Vagina (tissue), 2 donors: ENCODE data around the gene KIF26A.
"Not testable (repeated sequence)": the region's sequence is repeated elsewhere in the genome, so short reads cannot be mapped to it uniquely, and the experiment has no call there.

Experiments
- POLR2A ChIP-seq, 2 donors: fragments of 450-650 bp; IDR thresholded peaks; one replicate each; pipeline ENCODE4 v1.6.1; 2017; ENCODE audit warnings: antibody characterized with exemption in 2 of 2, mild to moderate bottlenecking in 2 of 2, moderate library complexity in 2 of 2
- POLR2AphosphoS5 ChIP-seq, 2 donors: sonication (generic); formaldehyde crosslinking; IDR thresholded peaks; one replicate each; pipeline ENCODE4 v1.9.0; 2017; ENCODE audit warnings: antibody characterized with exemption in 2 of 2, mild to moderate bottlenecking in 2 of 2, low read depth in 1 of 2; ENCODE audit not compliant: insufficient read depth in 1 of 2
- TF ChIP-seq, protein P1 (sequence below), 3 experiments: fragments of 450-650 bp in 2 of 3; fragments of 200-600 bp in 1 of 3; sonication (generic) in 1 of 3; IDR thresholded peaks; one replicate each; pipeline ENCODE4 v1.5.1; 2017 to 2019; ENCODE audit warnings: antibody characterized with exemption in 3 of 3, mild to moderate bottlenecking in 2 of 3, moderate library complexity in 2 of 3

DNA sequence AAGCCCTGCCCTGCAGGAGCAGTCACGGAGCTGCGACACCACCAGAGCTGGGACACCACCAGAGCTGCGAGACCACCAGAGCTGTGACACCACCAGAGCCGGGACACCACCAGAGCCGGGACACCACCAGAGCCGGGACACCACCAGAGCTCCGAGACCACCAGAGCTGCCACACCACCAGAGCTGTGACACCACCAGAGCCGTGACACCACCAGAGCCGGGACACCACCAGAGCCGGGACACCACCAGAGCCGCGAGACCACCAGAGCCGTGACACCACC lies 69.6 kb downstream of the KIF26A start:
- TF ChIP-seq POLR2AphosphoS5 (IDR thresholded peaks at IDR 0.05; ENCODE audit: insufficient read depth in 1 of 2, low read depth in 1 of 2); POLR2A (IDR thresholded peaks at IDR 0.05): not testable (repeated sequence)
- TF ChIP-seq, protein P1, sequence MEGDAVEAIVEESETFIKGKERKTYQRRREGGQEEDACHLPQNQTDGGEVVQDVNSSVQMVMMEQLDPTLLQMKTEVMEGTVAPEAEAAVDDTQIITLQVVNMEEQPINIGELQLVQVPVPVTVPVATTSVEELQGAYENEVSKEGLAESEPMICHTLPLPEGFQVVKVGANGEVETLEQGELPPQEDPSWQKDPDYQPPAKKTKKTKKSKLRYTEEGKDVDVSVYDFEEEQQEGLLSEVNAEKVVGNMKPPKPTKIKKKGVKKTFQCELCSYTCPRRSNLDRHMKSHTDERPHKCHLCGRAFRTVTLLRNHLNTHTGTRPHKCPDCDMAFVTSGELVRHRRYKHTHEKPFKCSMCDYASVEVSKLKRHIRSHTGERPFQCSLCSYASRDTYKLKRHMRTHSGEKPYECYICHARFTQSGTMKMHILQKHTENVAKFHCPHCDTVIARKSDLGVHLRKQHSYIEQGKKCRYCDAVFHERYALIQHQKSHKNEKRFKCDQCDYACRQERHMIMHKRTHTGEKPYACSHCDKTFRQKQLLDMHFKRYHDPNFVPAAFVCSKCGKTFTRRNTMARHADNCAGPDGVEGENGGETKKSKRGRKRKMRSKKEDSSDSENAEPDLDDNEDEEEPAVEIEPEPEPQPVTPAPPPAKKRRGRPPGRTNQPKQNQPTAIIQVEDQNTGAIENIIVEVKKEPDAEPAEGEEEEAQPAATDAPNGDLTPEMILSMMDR (IDR thresholded peaks at IDR 0.05), result not testable (repeated sequence)
